Measurements from ENCODE around the gene EZH1.

DNA sequence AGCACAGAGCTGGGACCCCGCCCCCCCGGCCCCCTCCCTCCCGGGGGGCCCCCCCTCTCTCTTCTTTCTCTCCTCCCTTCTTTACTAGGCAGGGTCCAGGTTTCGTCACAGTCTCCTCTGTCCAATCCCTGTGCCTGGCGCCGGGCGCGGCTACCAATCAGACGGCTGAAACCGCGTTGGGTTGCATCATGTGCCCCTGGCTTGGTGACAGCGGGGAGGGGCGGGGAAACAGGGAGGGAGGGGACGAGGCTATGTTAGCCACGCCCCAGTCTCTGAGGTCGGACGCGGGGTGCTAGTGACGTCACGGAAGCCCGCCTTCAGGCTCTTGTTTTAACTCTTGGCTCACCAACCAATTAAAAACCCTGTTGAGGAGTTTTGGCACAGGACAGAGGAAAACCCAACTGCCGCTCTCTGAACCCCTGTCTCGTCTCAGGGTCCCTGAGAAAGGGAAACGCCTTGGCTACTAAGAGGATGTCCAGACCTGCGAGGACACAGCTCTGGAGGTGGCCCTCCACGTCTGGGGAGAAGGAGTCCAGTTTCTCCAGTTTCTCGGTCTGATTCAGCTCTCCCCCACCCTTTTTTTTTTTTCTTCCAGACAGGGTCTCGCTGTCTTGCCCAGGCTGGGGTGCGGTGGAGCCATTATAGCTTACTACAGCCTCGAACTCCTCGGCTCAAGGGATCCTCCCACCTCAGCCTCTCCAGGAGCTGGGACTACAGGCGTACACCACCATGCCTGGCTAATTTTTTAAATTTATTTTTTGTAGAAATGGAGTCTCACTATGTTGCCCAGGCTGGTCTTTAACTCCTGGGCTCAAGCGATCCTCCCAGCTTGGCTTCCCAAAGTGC lies 67.6 kb downstream of the EZH1 start:
- TF ChIP-seq, protein P1, sequence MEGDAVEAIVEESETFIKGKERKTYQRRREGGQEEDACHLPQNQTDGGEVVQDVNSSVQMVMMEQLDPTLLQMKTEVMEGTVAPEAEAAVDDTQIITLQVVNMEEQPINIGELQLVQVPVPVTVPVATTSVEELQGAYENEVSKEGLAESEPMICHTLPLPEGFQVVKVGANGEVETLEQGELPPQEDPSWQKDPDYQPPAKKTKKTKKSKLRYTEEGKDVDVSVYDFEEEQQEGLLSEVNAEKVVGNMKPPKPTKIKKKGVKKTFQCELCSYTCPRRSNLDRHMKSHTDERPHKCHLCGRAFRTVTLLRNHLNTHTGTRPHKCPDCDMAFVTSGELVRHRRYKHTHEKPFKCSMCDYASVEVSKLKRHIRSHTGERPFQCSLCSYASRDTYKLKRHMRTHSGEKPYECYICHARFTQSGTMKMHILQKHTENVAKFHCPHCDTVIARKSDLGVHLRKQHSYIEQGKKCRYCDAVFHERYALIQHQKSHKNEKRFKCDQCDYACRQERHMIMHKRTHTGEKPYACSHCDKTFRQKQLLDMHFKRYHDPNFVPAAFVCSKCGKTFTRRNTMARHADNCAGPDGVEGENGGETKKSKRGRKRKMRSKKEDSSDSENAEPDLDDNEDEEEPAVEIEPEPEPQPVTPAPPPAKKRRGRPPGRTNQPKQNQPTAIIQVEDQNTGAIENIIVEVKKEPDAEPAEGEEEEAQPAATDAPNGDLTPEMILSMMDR (IDR thresholded peaks at IDR 0.05; ENCODE audit: poor library complexity): no peak
- TF ChIP-seq EZH2phosphoT487 (IDR thresholded peaks at IDR 0.05; ENCODE audit: low read depth, severe bottlenecking, unreplicated experiment): no peak
